ENCODE results near the gene SLC2A1.

SLC2A1 gene

GRCh38 chr1:42929434-42930177 lies 29.1 kb downstream of the SLC2A1 start:
- Histone ChIP-seq H3K27me3 (ENCODE audit: control insufficient read depth in 1 of 2, insufficient read depth in 2 of 2, low read length in 2 of 2) (no peaks in the 10 kb centered on the region), H3K4me1 (ENCODE audit: control insufficient read depth in 1 of 2, insufficient read depth in 2 of 2, low read length in 2 of 2) (peaks cover 34 to 45% of the 10 kb centered on the region in 2 donors), H3K27ac (ENCODE audit: low read depth, low read length) (no peak overlapping the region), H3K9me3 (ENCODE audit: control insufficient read depth in 1 of 2, low read length in 2 of 2) (no peaks in the 10 kb centered on the region), H3K4me3 (ENCODE audit: low read depth in 1 of 2, low read length in 2 of 2) (no peak overlapping the region), H3K36me3 (ENCODE audit: control insufficient read depth in 1 of 2, insufficient read depth in 2 of 2, low read length in 2 of 2) (peaks cover 12 to 38% of the 10 kb centered on the region in 2 donors), H3K9ac (ENCODE audit: low read depth in 1 of 2, low read length in 2 of 2) (no peak overlapping the region)

DNA sequence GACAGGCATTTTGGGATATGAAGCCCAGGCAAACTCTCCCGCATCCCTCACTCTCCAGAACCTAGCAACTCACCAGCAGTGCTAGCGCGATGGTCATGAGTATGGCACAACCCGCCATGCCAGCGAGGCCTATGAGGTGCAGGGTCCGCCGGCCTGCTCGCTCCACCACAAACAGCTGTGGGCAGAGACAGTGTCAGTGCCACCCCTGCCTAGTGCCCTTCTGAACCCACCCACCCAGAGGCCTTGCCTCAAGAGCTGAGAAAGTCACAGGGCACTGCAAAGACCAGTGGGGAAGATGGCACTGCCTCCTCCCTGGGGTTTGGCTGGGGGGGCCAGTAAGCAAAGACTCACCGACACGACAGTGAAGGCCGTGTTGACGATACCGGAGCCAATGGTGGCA lies 29.8 kb downstream of the SLC2A1 start:
- peaks cover 12 to 38% of the 10 kb centered on the region in 2 donors for H3K36me3 ChIP-seq (ENCODE audit: control insufficient read depth in 1 of 2, insufficient read depth in 2 of 2, low read length in 2 of 2)
- peaks cover 29 to 38% of the 10 kb centered on the region in 2 donors for H3K4me1 ChIP-seq (ENCODE audit: control insufficient read depth in 1 of 2, insufficient read depth in 2 of 2, low read length in 2 of 2)
- no peaks in the 10 kb centered on the region for H3K9me3 ChIP-seq (ENCODE audit: control insufficient read depth in 1 of 2, low read length in 2 of 2)
- no peak overlapping the region for H3K27ac ChIP-seq (ENCODE audit: low read depth, low read length)
- H3K4me3 ChIP-seq (ENCODE audit: low read depth in 1 of 2, low read length in 2 of 2), result no peak overlapping the region
- no peaks in the 10 kb centered on the region for H3K27me3 ChIP-seq (ENCODE audit: control insufficient read depth in 1 of 2, insufficient read depth in 2 of 2, low read length in 2 of 2)
- H3K9ac ChIP-seq (ENCODE audit: low read depth in 1 of 2, low read length in 2 of 2), result no peak overlapping the region

- Histone ChIP-seq H3K27ac (ENCODE audit: low read depth, low read length) (no peak overlapping the region), H3K36me3 (ENCODE audit: control insufficient read depth in 1 of 2, insufficient read depth in 2 of 2, low read length in 2 of 2) (peaks cover 12 to 38% of the 10 kb centered on the region in 2 donors), H3K27me3 (ENCODE audit: control insufficient read depth in 1 of 2, insufficient read depth in 2 of 2, low read length in 2 of 2) (no peaks in the 10 kb centered on the region), H3K9me3 (ENCODE audit: control insufficient read depth in 1 of 2, low read length in 2 of 2) (no peaks in the 10 kb centered on the region), H3K9ac (ENCODE audit: low read depth in 1 of 2, low read length in 2 of 2) (no peak overlapping the region), H3K4me3 (ENCODE audit: low read depth in 1 of 2, low read length in 2 of 2) (no peak overlapping the region), H3K4me1 (ENCODE audit: control insufficient read depth in 1 of 2, insufficient read depth in 2 of 2, low read length in 2 of 2) (peaks cover 28 to 37% of the 10 kb centered on the region in 2 donors)
Observed at GRCh38 chr1:42927920-42928505, 30.7 kb downstream of the SLC2A1 start.

- Histone ChIP-seq H3K9me3 (ENCODE audit: control insufficient read depth in 1 of 2, low read length in 2 of 2) (no peaks in the 10 kb centered on the region), H3K4me3 (ENCODE audit: low read depth in 1 of 2, low read length in 2 of 2) (no peak overlapping the region), H3K27me3 (ENCODE audit: control insufficient read depth in 1 of 2, insufficient read depth in 2 of 2, low read length in 2 of 2) (no peaks in the 10 kb centered on the region), H3K36me3 (ENCODE audit: control insufficient read depth in 1 of 2, insufficient read depth in 2 of 2, low read length in 2 of 2) (peaks cover 12 to 38% of the 10 kb centered on the region in 2 donors), H3K4me1 (ENCODE audit: control insufficient read depth in 1 of 2, insufficient read depth in 2 of 2, low read length in 2 of 2) (peaks cover 22 to 32% of the 10 kb centered on the region in 2 donors), H3K9ac (ENCODE audit: low read depth in 1 of 2, low read length in 2 of 2) (no peak overlapping the region), H3K27ac (ENCODE audit: low read depth, low read length) (no peak overlapping the region)
Observed at GRCh38 chr1:42927274-42927841, 31.3 kb downstream of the SLC2A1 start.

DNA sequence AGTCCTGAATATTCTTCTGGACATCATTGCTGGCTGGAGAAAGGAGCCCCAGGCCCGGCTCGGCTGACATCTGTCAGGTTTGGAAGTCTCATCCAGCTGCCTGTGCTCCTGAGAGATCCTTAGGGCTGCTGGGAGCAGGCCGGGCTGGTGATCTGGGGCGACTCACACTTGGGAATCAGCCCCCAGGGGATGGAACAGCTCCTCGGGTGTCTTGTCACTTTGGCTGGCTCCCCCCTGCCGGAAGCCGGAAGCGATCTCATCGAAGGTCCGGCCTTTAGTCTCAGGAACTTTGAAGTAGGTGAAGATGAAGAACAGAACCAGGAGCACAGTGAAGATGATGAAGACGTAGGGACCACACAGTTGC lies 31.8 kb downstream of the SLC2A1 start:
- Histone ChIP-seq H3K9ac (ENCODE audit: low read depth in 1 of 2, low read length in 2 of 2) (no peak overlapping the region), H3K27me3 (ENCODE audit: control insufficient read depth in 1 of 2, insufficient read depth in 2 of 2, low read length in 2 of 2) (no peaks in the 10 kb centered on the region), H3K27ac (ENCODE audit: low read depth, low read length) (no peak overlapping the region), H3K4me1 (ENCODE audit: control insufficient read depth in 1 of 2, insufficient read depth in 2 of 2, low read length in 2 of 2) (peaks cover 17 to 27% of the 10 kb centered on the region in 2 donors), H3K4me3 (ENCODE audit: low read depth in 1 of 2, low read length in 2 of 2) (no peak overlapping the region), H3K9me3 (ENCODE audit: control insufficient read depth in 1 of 2, low read length in 2 of 2) (no peaks in the 10 kb centered on the region), H3K36me3 (ENCODE audit: control insufficient read depth in 1 of 2, insufficient read depth in 2 of 2, low read length in 2 of 2) (peaks cover 12 to 38% of the 10 kb centered on the region in 2 donors)

GRCh38 chr1:42926235-42926878 lies 32.3 kb downstream of the SLC2A1 start:
- Histone ChIP-seq H3K9ac (ENCODE audit: low read depth in 1 of 2, low read length in 2 of 2) (no peak overlapping the region), H3K4me3 (ENCODE audit: low read depth in 1 of 2, low read length in 2 of 2) (no peak overlapping the region), H3K9me3 (ENCODE audit: control insufficient read depth in 1 of 2, low read length in 2 of 2) (no peaks in the 10 kb centered on the region), H3K36me3 (ENCODE audit: control insufficient read depth in 1 of 2, insufficient read depth in 2 of 2, low read length in 2 of 2) (peaks cover 12 to 38% of the 10 kb centered on the region in 2 donors), H3K27ac (ENCODE audit: low read depth, low read length) (no peak overlapping the region), H3K27me3 (ENCODE audit: control insufficient read depth in 1 of 2, insufficient read depth in 2 of 2, low read length in 2 of 2) (no peaks in the 10 kb centered on the region), H3K4me1 (ENCODE audit: control insufficient read depth in 1 of 2, insufficient read depth in 2 of 2, low read length in 2 of 2) (peaks cover 12 to 22% of the 10 kb centered on the region in 2 donors)

GRCh38 chr1:42924851-42925760 lies 33.6 kb downstream of the SLC2A1 start:
- Histone ChIP-seq H3K4me1 (ENCODE audit: control insufficient read depth in 1 of 2, insufficient read depth in 2 of 2, low read length in 2 of 2) (peaks cover 6 to 10% of the 10 kb centered on the region in 2 donors), H3K36me3 (ENCODE audit: control insufficient read depth in 1 of 2, insufficient read depth in 2 of 2, low read length in 2 of 2) (peaks cover 12 to 32% of the 10 kb centered on the region in 2 donors)

GRCh38 chr1:42924082-42924850 lies 34.4 kb downstream of the SLC2A1 start:
- peaks cover 6 to 9% of the 10 kb centered on the region in 2 donors for H3K4me1 ChIP-seq (ENCODE audit: control insufficient read depth in 1 of 2, insufficient read depth in 2 of 2, low read length in 2 of 2)
- H3K27me3 ChIP-seq (ENCODE audit: control insufficient read depth in 1 of 2, insufficient read depth in 2 of 2, low read length in 2 of 2), result no peaks in the 10 kb centered on the region
- H3K27ac ChIP-seq (ENCODE audit: low read depth, low read length), result peak overlapping the region; percentile 86
- peak overlapping the region; percentile 60 to 66 for H3K9ac ChIP-seq (ENCODE audit: low read depth in 1 of 2, low read length in 2 of 2)
- H3K4me3 ChIP-seq (ENCODE audit: low read depth in 1 of 2, low read length in 2 of 2), result peak overlapping the region; percentile 80 to 82
- H3K36me3 ChIP-seq (ENCODE audit: control insufficient read depth in 1 of 2, insufficient read depth in 2 of 2, low read length in 2 of 2), result peaks cover 12 to 24% of the 10 kb centered on the region in 2 donors
- no peaks in the 10 kb centered on the region for H3K9me3 ChIP-seq (ENCODE audit: control insufficient read depth in 1 of 2, low read length in 2 of 2)

More at GRCh38 chr1:42924851-42925760, 33.6 kb downstream of the SLC2A1 start:
- H3K4me3 ChIP-seq (ENCODE audit: low read depth in 1 of 2, low read length in 2 of 2), result peak overlapping the region; percentile 80 to 82
- peak overlapping the region; percentile 86 for H3K27ac ChIP-seq (ENCODE audit: low read depth, low read length)
- H3K9me3 ChIP-seq (ENCODE audit: control insufficient read depth in 1 of 2, low read length in 2 of 2), result no peaks in the 10 kb centered on the region
- no peaks in the 10 kb centered on the region for H3K27me3 ChIP-seq (ENCODE audit: control insufficient read depth in 1 of 2, insufficient read depth in 2 of 2, low read length in 2 of 2)
- peak overlapping the region in 1 of 2 donors; percentile 66 for H3K9ac ChIP-seq (ENCODE audit: low read depth in 1 of 2, low read length in 2 of 2)
